Trophoblast cell (in vitro differentiated cells and primary cell): ENCODE data around the gene WNT7B.
A peak's percentile ranks its signal among the peaks of the same experiment; 100 is the strongest.

Experiments
- DNase-seq, 2 donors: peaks; one replicate each; pipeline ENCODE4 v3.0.0-alpha.2; 2016
- H2AFZ ChIP-seq: 2 replicates; pipeline ENCODE4 v1.6.1; 2013; ENCODE audit warnings: low read length, moderate library complexity, mild to moderate bottlenecking; ENCODE audit not compliant: insufficient read depth, poor library complexity
- H2AK5ac ChIP-seq: 2 replicates; pipeline ENCODE4 v1.6.1; 2013; ENCODE audit warnings: mild to moderate bottlenecking, low read length
- H2BK120ac ChIP-seq: 2 replicates; pipeline ENCODE4 v1.6.1; 2013; ENCODE audit warnings: low read length, mild to moderate bottlenecking, moderate library complexity; ENCODE audit not compliant: insufficient read depth, poor library complexity
- H2BK12ac ChIP-seq: 2 replicates; pipeline ENCODE4 v1.6.1; 2013; ENCODE audit warnings: mild to moderate bottlenecking, low read length, moderate library complexity
- H2BK5ac ChIP-seq: 2 replicates; pipeline ENCODE4 v1.6.1; 2013; ENCODE audit warnings: low read length, low read depth, moderate library complexity, mild to moderate bottlenecking; ENCODE audit not compliant: poor library complexity
- H3K14ac ChIP-seq: 2 replicates; pipeline ENCODE4 v1.6.1; 2013; ENCODE audit warnings: mild to moderate bottlenecking, low read length
- H3K18ac ChIP-seq: 2 replicates; pipeline ENCODE4 v1.6.1; 2013; ENCODE audit warnings: mild to moderate bottlenecking, low read length
- H3K23ac ChIP-seq: 2 replicates; pipeline ENCODE4 v1.6.1; 2013; ENCODE audit warnings: low read length
- H3K27ac ChIP-seq: 2 replicates; pipeline ENCODE4 v1.5.1; 2013; ENCODE audit warnings: low read depth, mild to moderate bottlenecking, inconsistent platforms, low read length, moderate library complexity
- H3K27me3 ChIP-seq: 2 replicates; pipeline ENCODE4 v1.6.1; 2013; ENCODE audit warnings: inconsistent platforms, mild to moderate bottlenecking, low read length, moderate library complexity; ENCODE audit not compliant: insufficient read depth
- H3K36me3 ChIP-seq, 2 experiments: 1 replicate in 1 of 2; 2 replicates in 1 of 2; pipeline ENCODE4 v1.6.1; 2013; ENCODE audit warnings: low read length in 2 of 2, mild to moderate bottlenecking in 2 of 2, moderate library complexity in 1 of 2; ENCODE audit not compliant: insufficient read depth in 2 of 2, control insufficient read depth in 1 of 2
- H3K4ac ChIP-seq: 2 replicates; pipeline ENCODE4 v1.6.1; 2013; ENCODE audit warnings: low read depth, mild to moderate bottlenecking, low read length, moderate library complexity
- H3K4me1 ChIP-seq, 2 experiments: 1 replicate in 1 of 2; 2 replicates in 1 of 2; pipeline ENCODE4 v1.6.1; 2013; ENCODE audit warnings: low read length in 2 of 2, mild to moderate bottlenecking in 2 of 2, moderate library complexity in 1 of 2; ENCODE audit not compliant: insufficient read depth in 2 of 2, control insufficient read depth in 1 of 2
- H3K4me2 ChIP-seq: 2 replicates; pipeline ENCODE4 v1.6.1; 2013; ENCODE audit warnings: inconsistent platforms, mild to moderate bottlenecking, low read length, moderate library complexity
- H3K4me3 ChIP-seq: 2 replicates; pipeline ENCODE4 v1.5.1; 2013; ENCODE audit warnings: mild to moderate bottlenecking, low read depth, low read length, inconsistent platforms
- H3K79me1 ChIP-seq: one replicate; pipeline ENCODE4 v1.6.1; 2013; ENCODE audit warnings: low read length
- H3K79me2 ChIP-seq: 2 replicates; pipeline ENCODE4 v1.6.1; 2013; ENCODE audit warnings: low read length, mild to moderate bottlenecking; ENCODE audit not compliant: control insufficient read depth, insufficient read depth, poor library complexity
- H3K9ac ChIP-seq: 2 replicates; pipeline ENCODE4 v1.6.1; 2013; ENCODE audit warnings: mild to moderate bottlenecking, low read length
- H3K9me3 ChIP-seq: 2 replicates; pipeline ENCODE4 v1.6.1; 2013; ENCODE audit warnings: low read depth, mild to moderate bottlenecking, control low read depth, inconsistent platforms, low read length; ENCODE audit not compliant: insufficient read depth
- H4K12ac ChIP-seq: 2 replicates; pipeline ENCODE4 v1.6.1; 2013; ENCODE audit warnings: low read depth, mild to moderate bottlenecking, low read length, moderate library complexity
- H4K8ac ChIP-seq: 2 replicates; pipeline ENCODE4 v1.6.1; 2013; ENCODE audit warnings: low read depth, mild to moderate bottlenecking, low read length, moderate library complexity
- H4K91ac ChIP-seq: one replicate; pipeline ENCODE4 v1.6.1; 2013; ENCODE audit warnings: low read depth, mild to moderate bottlenecking, low read length, moderate library complexity
- WGBS: extraction: QIAGEN DNeasy Blood & Tissue Kit; methylation state at CpG from one replicate; pipeline ENCODE4 v1.1.7; 2013; ENCODE audit warnings: missing lambda C conversion rate; ENCODE audit not compliant: insufficient read length, insufficient coverage; ENCODE audit errors: extremely low coverage; 5-methylcytosine and 5-hydroxymethylcytosine counted together

The WNT7B gene

DNA sequence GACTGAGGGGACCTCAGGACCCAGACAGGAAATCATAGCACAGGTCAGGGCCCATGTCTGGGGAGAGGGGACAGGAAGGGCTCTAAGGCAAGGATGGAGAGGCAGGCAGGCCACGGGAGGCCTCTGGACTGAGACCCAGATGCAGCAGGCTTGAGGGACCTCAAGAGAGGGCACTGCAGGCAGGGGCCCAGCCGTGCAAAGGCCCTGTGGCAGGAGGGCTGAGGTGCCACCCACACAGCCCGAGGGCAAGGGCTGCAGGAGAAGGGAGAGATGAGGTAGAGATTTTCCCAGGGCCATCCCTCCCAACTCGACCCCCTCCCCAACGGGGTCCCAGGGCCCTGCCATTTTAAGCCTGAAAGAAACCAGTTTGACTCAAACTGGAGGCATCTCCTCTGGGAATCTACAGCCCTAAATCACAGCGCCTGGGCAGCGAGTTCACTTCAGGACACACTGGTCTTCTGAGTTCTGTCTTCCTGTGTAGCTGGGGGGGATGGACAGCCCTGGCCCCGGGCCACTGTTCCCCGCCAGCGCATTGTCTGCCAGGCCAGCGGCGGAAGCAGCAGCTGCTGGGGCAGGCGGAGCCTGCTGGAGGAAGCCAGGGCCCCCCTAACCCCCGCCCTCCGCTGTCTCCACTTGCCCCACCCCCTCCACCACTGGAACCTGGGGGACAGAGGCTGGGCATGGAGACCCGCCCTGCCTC, 20.3 kb upstream of the WNT7B start:
- DNase-seq: peak; percentile 33 to 35
- Histone ChIP-seq H3K36me3 (no peaks in the 10 kb centered on the region), H2AFZ (no peak overlapping the region), H2BK5ac (no peak overlapping the region), H3K4me1 (no peaks in the 10 kb centered on the region), H3K4ac (no peak overlapping the region), H4K8ac (no peak overlapping the region), H3K4me3 (no peak overlapping the region), H3K9me3 (peaks cover 8% of the 10 kb centered on the region), H3K79me2 (no peaks in the 10 kb centered on the region), H3K23ac (no peak overlapping the region), H2AK5ac (no peak overlapping the region), H4K91ac (no peak overlapping the region), H3K9ac (no peak overlapping the region), H3K27ac (no peak overlapping the region), H2BK12ac (no peak overlapping the region), H2BK120ac (no peak overlapping the region), H3K14ac (no peak overlapping the region), H3K18ac (no peak overlapping the region), H3K4me2 (no peak overlapping the region), H4K12ac (no peak overlapping the region), H3K27me3 (no peaks in the 10 kb centered on the region), H3K79me1 (no peaks in the 10 kb centered on the region)
- WGBS: no CpG with 5 or more reads among the region's 16 CpGs

DNA sequence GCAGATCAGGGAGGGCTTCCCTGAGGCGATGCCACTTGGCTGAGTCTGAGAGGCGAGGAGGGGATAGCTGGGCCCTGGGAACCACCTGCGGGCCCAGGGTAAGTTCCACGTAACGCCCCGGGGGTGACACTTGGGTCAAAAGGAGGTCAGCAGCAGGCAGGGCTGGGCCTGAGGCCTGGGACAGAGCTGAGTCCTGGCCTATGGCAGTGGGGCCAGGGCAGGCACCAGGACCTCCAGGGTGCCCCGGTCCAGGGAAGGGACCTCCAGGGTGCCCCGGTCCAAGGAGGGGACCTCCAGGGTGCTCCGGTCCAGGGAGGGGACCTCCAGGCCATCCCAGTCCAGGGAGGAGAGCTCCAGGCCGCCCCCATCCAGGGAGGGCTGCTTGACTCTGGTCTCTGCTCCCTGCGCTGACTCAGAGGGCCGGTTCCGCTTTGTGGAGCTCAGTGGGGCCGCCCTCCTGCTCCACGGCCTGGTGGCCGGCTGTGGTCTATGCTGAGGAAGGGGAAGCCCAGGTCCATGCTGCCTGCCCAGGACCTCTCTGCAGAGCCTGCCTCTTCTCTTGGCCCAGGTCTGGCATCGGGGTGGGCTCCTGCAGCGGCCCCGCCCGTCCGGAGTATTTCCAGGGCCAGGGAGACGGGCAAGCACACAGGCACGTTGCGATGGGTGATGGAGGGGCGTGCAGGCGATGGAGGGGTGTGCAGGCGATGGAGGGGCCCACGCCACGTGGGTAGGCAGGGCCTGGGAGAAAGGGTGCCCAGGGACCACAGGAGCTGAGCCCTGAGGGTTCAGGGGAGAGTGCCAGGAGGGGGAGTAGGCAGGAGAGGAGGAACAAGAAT, 19.5 kb upstream of the WNT7B start:
- Histone ChIP-seq H3K27me3 (no peaks in the 10 kb centered on the region), H3K4me1 (no peaks in the 10 kb centered on the region), H4K8ac (no peak overlapping the region), H3K23ac (no peak overlapping the region), H2AFZ (no peak overlapping the region), H3K4me3 (no peak overlapping the region), H3K79me2 (no peaks in the 10 kb centered on the region), H2BK5ac (no peak overlapping the region), H2AK5ac (no peak overlapping the region), H3K18ac (no peak overlapping the region), H2BK12ac (no peak overlapping the region), H4K91ac (no peak overlapping the region), H4K12ac (no peak overlapping the region), H3K27ac (no peak overlapping the region), H3K36me3 (no peaks in the 10 kb centered on the region), H3K9me3 (peaks cover 8% of the 10 kb centered on the region), H3K14ac (no peak overlapping the region), H3K79me1 (no peaks in the 10 kb centered on the region), H3K4me2 (no peak overlapping the region), H3K9ac (no peak overlapping the region), H2BK120ac (no peak overlapping the region), H3K4ac (no peak overlapping the region)
- peak; percentile 30 to 38 for DNase-seq
- no CpG with 5 or more reads among the region's 29 CpGs for WGBS

DNA sequence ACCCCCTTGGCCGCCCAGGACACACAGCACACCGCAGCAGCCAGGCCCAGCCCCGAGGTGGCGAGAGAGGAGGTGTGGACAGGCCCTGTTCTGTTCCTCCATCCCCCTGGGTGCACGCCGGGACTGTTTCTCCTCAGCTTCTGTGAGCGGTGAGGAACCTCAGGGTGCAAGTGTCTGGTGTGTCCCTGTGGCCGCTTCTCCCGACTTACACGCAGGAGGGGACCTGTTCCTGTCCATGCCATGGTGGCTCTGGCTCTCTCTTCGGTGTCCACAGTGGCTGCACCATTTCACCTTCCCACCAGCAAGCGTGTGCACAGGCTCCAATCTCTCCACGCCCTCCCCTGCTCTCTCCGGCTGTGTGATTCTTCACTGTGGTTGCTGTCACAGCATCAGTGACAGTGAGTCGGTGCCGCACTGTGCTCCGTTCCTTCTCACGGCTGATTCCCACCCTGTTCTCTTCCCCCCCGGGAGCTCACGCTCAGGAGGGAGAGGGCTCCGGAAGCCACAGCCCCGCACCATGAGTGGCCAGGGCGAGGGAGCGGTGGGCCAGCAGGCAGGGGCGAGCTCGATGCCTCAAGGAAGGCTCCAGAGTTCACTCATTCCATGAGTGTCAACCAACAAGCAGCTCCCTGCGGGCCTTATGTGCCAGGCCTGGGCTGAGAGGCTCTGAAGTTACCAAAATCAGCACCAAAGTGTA, 18.6 kb upstream of the WNT7B start:
- Histone ChIP-seq H4K8ac (no peak overlapping the region), H3K79me2 (no peaks in the 10 kb centered on the region), H2BK12ac (no peak overlapping the region), H2AK5ac (no peak overlapping the region), H3K9me3 (peaks cover 6% of the 10 kb centered on the region), H4K91ac (no peak overlapping the region), H3K27me3 (no peaks in the 10 kb centered on the region), H3K4me2 (no peak overlapping the region), H3K23ac (no peak overlapping the region), H3K4me1 (no peaks in the 10 kb centered on the region), H2BK120ac (no peak overlapping the region), H3K14ac (no peak overlapping the region), H2AFZ (no peak overlapping the region), H2BK5ac (no peak overlapping the region), H3K9ac (no peak overlapping the region), H3K27ac (no peak overlapping the region), H3K4ac (no peak overlapping the region), H3K4me3 (no peak overlapping the region), H4K12ac (no peak overlapping the region), H3K18ac (no peak overlapping the region), H3K36me3 (no peaks in the 10 kb centered on the region), H3K79me1 (no peaks in the 10 kb centered on the region)
- no peak for DNase-seq
- WGBS: no CpG with 5 or more reads among the region's 27 CpGs

DNA sequence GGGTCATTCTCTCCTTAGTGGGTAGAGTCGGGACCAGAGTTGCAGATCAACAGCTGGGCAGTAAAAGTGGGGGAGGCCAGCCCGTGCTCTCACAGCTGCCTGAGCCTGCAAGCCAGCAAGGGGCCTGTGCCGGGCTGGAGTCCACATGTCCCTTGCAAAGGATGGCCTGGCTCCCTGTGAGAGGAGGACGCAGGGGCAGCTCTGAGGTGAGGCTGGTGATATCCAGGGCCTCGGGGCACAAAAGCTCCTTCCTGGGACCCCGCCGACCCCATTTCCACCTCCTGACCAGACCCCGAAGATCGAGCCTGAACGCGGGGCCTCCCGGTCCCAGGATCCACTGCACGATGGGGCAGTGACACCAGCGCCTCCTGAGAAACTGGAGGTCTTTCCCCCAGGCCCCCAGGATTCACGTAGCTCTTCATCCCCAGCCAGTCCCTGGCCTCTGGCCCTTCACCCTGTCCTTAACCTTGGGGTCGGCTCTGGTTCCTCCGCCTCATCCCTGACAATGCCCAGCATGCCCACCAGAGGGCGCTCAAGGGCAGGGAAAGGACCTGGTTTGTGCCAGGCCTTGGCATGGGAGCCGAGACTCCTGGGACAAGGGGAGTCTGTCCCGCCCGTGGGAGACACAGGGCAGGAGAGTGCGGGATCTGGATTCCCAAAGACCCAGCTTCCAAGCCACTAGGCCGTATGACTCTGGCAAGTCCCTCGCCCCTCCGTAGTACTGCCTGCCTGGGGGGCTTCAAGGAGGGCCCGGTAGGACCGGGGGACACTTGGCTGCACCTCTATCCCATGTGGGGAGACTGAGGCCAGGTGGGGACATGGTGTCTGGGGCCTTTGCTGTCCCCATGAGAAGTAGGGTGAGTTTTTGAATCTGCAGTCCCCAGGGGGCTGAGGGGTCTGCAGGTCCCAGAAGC, 17.8 kb upstream of the WNT7B start:
- H3K27ac ChIP-seq: no peak overlapping the region
- H3K18ac ChIP-seq: no peak overlapping the region
- H2BK12ac ChIP-seq: no peak overlapping the region
- H2AFZ ChIP-seq: no peak overlapping the region
- H3K14ac ChIP-seq: no peak overlapping the region
- H4K91ac ChIP-seq: no peak overlapping the region
- no peak overlapping the region for H3K4me3 ChIP-seq
- no peak overlapping the region for H3K9ac ChIP-seq
- no peak overlapping the region for H2BK5ac ChIP-seq
- no peak overlapping the region for H3K23ac ChIP-seq
- H3K79me2 ChIP-seq: no peaks in the 10 kb centered on the region
- no peak overlapping the region for H4K12ac ChIP-seq
- H2BK120ac ChIP-seq: no peak overlapping the region
- no peak overlapping the region for H3K4ac ChIP-seq
- WGBS: no CpG with 5 or more reads among the region's 27 CpGs
- H3K79me1 ChIP-seq: no peaks in the 10 kb centered on the region
- H3K27me3 ChIP-seq: no peaks in the 10 kb centered on the region
- H3K36me3 ChIP-seq: no peaks in the 10 kb centered on the region
- H3K9me3 ChIP-seq: peaks cover 6% of the 10 kb centered on the region
- no peaks in the 10 kb centered on the region for H3K4me1 ChIP-seq
- H4K8ac ChIP-seq: no peak overlapping the region
- DNase-seq: peak; percentile 34 to 78
- no peak overlapping the region for H2AK5ac ChIP-seq
- H3K4me2 ChIP-seq: no peak overlapping the region
